Measurements from ENCODE around the gene CADM1.

- TF ChIP-seq CTCF (IDR thresholded peaks at IDR 0.05 in 4 of 5, conservative IDR thresholded peaks at IDR 0.05 in 1 of 5) (no peak), POLR2A (IDR thresholded peaks at IDR 0.05) (no peak)
Measured at GRCh38 chr11:115145324-115145723, 358.9 kb downstream of the CADM1 start.

All from gastrocnemius medialis (tissue), 4 donors.